K562 treated with DMSO at 1 percent for 24 hours (cell line): Measurements from ENCODE around the gene JAKMIP3. TPM values are rescaled to one million over a fixed set of nuclear protein-coding genes. Genes with fewer than 3 reads are reported as not detected.

Source experiments
- total RNA-seq: library from RNA; unstranded; fragments of 300-600 nt; gene quantifications from 2 replicates; pipeline ENCODE4 v1.2.3, GENCODE V29; 2022; ENCODE audit warnings: low read depth; ENCODE audit not compliant: insufficient read depth

Gene JAKMIP3
- 0.37 and 0.43 TPM in 2 replicates for total RNA-seq

DNA sequence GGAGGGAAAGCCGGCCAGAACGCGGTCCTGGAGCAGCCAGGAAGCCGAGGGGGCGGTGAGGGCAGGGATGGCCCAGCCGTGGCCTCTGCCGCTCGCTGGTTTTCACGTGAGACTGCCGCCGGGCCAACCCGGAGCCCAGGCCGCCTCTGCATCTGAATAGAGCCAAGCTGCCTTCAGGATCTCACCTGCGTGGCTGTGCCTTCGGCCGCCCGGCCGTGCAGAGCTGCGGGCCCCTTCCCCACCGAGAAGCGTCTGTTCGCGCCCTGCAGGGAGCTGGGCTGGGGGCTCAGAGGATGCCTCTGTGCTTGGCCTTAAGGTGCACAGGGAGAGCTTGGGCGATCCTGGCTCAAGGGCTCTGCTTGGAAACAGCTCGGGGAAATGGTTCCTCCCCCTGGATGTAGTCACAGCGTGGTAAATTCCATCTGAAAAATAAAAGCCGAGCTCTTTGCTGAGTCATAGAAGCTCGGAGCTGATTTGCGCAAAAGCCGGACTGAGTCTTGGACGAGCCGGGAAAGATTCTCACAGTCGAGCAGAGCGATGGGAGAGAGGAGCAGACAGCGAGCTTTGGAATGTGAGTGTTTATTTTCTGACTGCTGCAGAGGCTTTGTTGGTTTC, at the start of gene JAKMIP3:
Gene JAKMIP3 (plus strand): TSS at position 456 of the 615 bp plus-strand sequence. CDS start 38,863 bp downstream, outside the sequence.

Other genes with a start within 250 kb of the JAKMIP3 start
- 22.8 and 25.0 TPM in 2 replicates for gene PPP2R2D, start 164.9 kb upstream of the JAKMIP3 start, total RNA-seq
- 18.2 and 25.3 TPM in 2 replicates for gene BNIP3, start 84.0 kb upstream of the JAKMIP3 start, total RNA-seq
- gene DPYSL4, start 121.0 kb downstream of the JAKMIP3 start, total RNA-seq, result 0.25 TPM in 2 replicates
- gene STK32C, start 242.0 kb downstream of the JAKMIP3 start, total RNA-seq, result 23.5 and 25.5 TPM in 2 replicates